GM18507 (cell line): ENCODE results near the gene BCKDHA.

ENCODE experiments used
- DNase-seq: peaks from one replicate; pipeline ENCODE4 v3.0.0; 2011; ENCODE audit warnings: low read depth; ENCODE audit not compliant: insufficient read length; ENCODE audit errors: extremely low spot score
- FAIRE-seq: peaks from 2 replicates; lab custom pipeline; 2011; peaks lifted over from hg19 to GRCh38; lab: Jason Lieb, UNC

BCKDHA gene

GRCh38 chr19:41397086-41398049, at the start of gene BCKDHA, which contains the start of gene EXOSC5:
TSS of gene BCKDHA (plus strand) at chr19:41397818. CDS start at chr19:41397828, 10 bp downstream.
TSS of gene EXOSC5 (minus strand) at chr19:41397359. CDS start at chr19:41397328, 31 bp downstream.
- peak; percentile 97 for DNase-seq
- peak; percentile 99 for FAIRE-seq

DNA sequence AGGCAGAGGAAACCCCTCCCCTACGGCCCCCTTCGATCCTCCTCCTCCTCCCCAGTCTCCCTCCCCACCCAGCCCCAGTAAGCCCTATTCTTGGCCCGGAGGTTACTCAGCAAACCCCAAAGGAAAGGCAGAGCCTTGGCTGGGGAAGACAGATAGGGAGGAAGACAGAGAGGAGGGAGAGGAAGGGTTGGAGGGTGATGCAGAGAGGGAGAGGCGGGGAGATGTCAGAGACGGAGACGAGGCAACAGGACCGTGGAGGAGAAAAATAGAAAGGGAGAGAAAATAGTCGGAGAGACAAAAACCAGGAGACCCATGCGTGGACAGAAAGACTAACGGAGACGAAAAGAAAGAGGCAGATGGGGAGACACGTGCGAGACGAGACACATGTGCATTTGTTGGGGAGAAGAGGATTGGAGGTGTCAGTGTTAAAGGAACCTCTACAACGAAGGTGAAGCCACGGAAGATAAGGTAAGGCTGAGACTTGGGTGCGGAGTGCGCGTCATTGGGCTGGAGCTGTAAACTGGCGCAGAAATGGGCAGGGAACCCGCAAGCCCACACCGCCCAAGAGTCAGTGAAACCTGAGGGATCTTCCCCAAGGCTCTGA, 46.8 kb upstream of the BCKDHA start:
- FAIRE-seq (peak; percentile 45), DNase-seq (no peak)

DNA sequence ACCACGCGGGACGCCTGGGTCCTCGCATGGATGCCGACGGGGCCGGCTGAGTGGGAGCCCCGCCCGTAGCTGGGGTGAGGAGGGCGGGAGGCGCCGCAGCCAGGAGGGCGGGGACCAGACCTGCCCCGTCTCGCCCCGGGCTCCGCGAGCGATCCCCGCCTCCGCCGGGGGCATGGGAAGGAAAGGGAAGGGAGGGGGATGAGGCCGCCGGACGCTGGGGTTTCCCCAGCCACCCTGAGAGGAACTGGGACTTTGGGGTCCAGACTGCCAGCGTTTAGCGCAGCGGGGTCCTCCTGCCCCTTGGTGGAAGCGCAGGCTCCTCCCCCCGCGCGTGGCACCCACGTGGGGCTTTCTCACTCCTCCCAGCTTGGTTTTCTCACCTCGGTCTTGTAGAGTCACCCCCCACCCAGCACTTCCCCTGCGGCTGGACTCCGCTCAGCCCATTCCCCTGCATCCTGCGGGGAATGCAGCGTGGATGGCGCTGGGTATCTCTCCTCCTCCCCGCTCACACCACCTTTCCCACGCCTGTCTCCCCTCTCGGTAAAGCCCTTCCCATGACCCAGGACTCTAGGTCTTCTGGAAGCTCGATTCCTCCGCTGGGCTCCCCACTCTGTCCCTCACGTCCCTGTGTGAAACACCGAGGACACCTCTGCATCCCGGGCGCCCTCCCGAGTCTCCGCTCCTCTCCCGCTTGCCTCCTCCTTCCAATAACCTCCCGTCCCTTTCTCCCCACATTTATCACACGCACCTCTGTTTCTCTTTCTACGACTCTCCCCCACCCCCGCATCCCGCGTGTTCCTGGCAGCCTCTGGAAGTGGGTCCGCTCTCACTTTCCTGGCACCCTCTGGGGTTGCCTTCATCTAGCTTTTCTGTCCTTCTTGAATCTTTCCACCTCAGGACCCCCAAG, 46.0 kb upstream of the BCKDHA start:
- DNase-seq (peak; percentile 59), FAIRE-seq (peak; percentile 93)

- no peak for DNase-seq
- FAIRE-seq = peak; percentile 63
These were observed 45.4 kb upstream of the BCKDHA start for GRCh38 chr19:41352279-41352608.

- DNase-seq = peak; percentile 58
- FAIRE-seq = no peak
These were observed 44.8 kb upstream of the BCKDHA start for GRCh38 chr19:41352609-41353465.

DNA sequence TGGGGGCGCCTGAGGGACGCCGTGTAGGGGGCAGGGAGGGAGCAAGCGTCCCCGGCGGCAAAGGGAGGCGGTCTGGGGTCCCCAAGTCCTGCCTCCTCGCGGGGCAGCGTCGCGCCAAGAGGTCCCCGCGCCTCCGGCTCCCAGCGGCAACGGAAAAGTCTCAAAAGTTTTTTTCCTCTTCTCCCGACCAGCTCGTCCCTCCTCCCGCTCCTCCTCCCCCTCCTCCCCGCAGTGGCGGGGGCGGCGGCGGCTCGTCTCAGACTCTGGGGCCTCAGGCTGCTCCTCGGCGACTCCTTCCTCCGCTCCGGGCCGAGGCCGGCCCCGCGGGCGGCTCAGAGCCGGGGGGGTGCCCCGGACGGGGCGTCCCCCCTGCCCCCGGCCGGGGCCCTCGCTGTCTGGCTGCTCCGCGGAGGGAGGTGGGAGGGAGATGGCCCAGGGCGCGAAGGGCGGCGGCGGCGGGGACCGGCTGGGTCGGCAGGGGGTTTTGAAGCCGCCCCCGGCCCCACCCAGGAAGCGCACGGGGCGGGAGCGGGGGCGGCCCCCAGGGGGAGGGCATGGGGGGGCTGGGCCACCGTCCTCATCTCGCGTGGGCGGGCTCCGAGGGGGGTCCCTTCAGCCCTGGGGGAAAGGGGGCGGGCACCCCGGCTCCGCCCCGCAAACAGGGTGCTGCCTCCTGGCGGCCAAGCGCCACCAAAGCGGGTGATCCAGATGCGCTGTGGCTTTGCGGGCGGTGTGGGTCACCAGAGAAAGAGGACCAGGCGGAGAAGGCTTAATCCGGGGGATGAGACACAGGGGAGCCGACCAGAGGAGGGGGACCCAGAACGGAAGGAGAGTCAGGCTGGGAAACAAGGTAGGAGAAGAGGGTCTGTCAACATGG, 43.9 kb upstream of the BCKDHA start, which contains the start of gene TGFB1:
TSS of gene TGFB1 (minus strand) at position 457 of the 877 bp plus-strand sequence. CDS start 878 bp downstream, outside the sequence.
- DNase-seq (peak; percentile 96), FAIRE-seq (peak; percentile 89)

DNA sequence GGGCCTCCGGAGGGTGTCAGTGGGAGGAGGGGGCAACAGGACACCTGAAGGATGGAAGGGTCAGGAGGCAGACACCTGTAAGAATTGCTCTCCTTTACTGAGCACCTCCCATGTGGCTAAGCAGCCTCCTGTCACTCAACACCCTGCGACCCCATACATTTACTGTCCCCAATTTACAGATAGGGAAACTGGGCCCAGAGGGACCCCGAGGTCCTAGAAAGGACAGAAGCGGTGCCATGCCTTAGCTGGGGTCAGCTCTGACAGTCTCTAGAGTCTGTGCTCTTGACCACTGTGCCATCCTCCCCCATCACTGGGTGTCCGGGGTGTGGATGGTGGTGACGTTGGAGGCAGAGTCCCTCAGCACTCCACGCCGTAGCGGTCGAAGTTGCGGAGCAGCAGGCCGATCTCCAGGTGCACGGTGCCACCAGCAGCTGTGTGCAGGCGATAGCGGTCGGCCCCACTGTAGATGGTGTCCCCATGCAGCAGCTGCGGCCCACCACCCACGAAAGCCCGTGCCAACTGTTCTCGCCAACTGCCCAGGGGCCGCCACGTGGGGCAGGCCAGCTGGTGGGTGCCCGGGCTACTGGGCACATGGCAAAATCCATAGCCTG, 43.2 kb upstream of the BCKDHA start:
- no peak for DNase-seq
- no peak for FAIRE-seq

GRCh38 chr19:41355035-41355434, 42.6 kb upstream of the BCKDHA start:
- FAIRE-seq (no peak), DNase-seq (no peak)

DNA sequence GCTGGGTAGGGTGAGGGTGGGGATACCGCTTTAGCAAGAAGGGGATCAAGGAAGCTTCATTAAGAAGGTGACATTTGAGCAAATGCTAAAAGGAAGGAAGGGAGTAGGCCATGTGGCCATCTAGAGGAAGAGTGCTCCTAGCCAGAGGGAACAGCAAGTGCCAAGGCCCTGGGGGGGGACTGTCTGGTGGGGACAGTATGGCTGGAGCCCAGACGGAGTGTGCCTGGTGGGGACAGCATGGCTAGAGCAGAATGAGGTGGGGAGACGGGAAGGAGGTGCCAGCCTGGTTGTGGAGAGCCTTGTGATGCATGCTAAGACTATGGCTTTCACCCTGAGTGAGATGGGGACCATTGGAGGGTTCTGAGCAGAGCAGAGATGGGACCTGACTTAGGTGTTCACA, 41.8 kb upstream of the BCKDHA start:
- FAIRE-seq (no peak), DNase-seq (no peak)

DNA sequence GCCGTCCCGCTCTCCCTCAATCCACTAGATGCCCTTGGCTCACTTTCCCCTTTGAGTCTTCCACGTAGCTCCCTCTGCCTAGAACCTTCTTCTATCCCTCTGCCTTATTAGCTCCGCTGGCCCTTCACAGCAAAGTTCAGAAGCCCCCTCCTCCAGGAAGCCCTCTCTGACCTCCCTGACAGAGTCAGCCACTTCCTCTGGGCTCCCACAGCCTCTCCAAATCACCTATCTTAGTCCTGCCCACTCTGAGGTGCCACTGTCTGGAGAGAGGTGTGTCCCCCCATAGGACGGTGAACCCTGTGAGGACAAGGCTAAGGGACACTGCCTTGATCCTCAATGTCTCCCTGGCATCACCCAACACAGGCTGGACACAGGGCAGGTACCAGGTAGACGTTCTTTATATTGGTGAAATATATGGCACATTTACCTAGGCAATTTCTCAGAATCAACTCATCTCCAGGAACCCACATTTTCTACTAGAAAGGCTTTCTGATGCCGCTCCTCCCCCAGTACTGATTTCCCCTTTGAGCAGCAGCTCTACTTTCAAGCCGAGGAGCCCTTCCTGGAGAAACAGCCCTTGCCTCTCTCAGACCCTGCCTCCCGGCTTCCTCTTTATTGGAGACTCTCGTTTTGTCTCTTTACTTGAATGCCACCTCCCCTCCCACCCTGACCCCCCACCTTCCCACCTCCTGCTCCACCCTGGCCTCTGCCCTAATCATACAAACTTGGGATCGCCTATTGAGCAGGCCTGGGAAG, 40.5 kb upstream of the BCKDHA start:
- no peak for DNase-seq
- FAIRE-seq = no peak

GRCh38 chr19:41357746-41358145, 39.9 kb upstream of the BCKDHA start:
- FAIRE-seq (no peak), DNase-seq (no peak)

DNA sequence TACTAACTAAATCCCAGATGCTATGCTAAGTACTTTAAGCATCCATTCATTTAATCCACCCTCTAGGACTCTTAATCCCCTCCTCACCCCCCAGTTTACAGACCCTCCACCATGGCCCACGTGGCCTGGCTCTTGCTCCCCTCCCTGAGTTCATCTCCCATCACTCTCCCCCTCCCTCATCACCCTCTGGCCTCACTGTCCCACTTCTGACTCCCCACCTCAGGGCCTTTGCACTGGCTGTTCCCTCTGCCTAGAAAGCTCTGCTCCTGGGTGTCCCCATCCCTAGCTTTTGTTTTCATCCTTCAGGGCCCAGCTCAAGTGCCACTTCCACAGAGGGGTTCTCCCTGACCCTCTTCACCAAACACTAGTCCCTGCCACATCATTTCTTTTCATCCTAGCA, 37.9 kb upstream of the BCKDHA start:
- no peak for FAIRE-seq

GRCh38 chr19:41362143-41362847, 35.3 kb upstream of the BCKDHA start:
- no peak for DNase-seq
- FAIRE-seq = no peak

More for the DNA sequence above, 37.9 kb upstream of the BCKDHA start:
- no peak for DNase-seq

DNA sequence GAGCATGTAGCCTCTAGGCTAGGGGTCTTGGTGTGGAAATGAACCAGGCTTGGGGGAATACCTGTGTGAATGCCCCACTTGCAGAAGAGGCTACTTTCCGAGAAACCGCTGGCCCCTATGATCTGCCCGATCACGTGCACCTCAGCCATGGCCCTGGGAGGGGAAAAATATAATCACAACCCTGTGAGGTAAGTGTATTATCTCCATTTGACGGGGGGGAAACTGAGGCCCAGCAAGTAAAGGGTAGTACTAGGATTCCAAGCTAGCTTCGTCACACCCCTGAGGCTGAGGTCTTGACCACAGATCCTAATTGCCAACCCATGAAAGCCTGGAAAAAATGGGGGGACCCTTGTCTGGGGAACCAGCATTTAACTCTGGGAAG, 34.3 kb upstream of the BCKDHA start:
- DNase-seq = no peak
- FAIRE-seq = no peak

GRCh38 chr19:41363753-41364523, 33.7 kb upstream of the BCKDHA start, which contains the start of gene B9D2:
TSS of gene B9D2 (minus strand) at chr19:41364149. CDS start at chr19:41363519, 630 bp downstream.
- FAIRE-seq (peak; percentile 98), DNase-seq (peak; percentile 88)
